CMK (cell line): Measurements from ENCODE around the gene BEND2.

Source experiments
- DNase-seq: peaks from one replicate; pipeline ENCODE4 v3.0.0-alpha.2; 2010; ENCODE audit warnings: low read depth

BEND2 gene

GRCh38 chrX:18136816-18137215 lies 83.9 kb downstream of the BEND2 start:
- DNase-seq = no peak

DNA sequence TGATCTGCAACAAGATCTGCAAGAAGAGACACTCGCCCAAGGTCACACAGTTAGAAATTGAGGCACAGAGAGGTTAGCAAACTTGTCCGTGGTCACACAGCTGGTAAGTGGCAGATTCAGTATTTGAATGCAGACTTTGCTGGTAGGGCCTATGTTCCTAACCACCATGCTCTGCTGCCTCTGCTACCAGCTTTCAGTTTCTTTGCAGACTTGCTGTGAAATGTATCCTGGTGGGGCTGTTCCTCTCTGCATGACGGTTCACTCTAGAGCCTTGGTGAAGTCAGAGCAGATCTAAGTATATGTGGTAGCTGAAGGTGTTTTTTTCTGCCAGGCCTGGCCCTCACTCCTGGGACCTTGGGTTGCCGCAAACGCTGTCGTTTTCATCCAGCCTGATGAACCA lies 87.1 kb downstream of the BEND2 start:
- no peak for DNase-seq

GRCh38 chrX:18129690-18130089 lies 91.0 kb downstream of the BEND2 start:
- DNase-seq = no peak

GRCh38 chrX:18126971-18127370 lies 93.7 kb downstream of the BEND2 start:
- no peak for DNase-seq

DNA sequence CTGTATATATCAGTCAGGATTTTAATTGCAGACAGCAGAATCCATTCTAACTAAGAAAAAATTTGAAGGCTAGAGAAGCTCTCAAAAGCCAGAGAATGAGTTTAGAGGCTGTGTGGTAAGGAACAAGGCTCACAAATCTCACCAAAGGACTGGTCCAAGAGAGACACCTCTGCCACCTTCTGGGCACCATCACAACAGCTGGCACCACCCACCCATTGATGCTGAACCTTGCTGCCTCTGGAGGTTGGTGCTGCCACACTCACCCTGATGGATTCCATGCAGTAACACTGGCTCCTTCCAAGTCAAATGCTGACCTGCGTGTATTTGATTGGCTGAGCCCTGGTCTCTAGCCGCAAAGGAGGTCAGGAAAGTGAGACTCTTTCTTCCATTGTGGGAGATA lies 100.8 kb downstream of the BEND2 start:
- no peak for DNase-seq
